Central memory CD8-positive, alpha-beta T cell (primary cell): Measurements from ENCODE around the gene ABHD16B.
"Not testable (repeated sequence)": the region's sequence is repeated elsewhere in the genome, so short reads cannot be mapped to it uniquely, and the experiment has no call there.

Source experiments
- ATAC-seq: fragments of 150-1000 bp; cut with Tn5 transposase; replicated peaks from 2 replicates; pipeline ENCODE4 v1.10.0; 2022; ENCODE audit warnings: mild to moderate bottlenecking, moderate FRiP score, moderate number of reproducible peaks; ENCODE audit not compliant: poor library complexity, severe bottlenecking; ENCODE audit errors: extremely low read depth
- DNase-seq, 2 donors: peaks; one replicate each; pipeline ENCODE4 v3.0.0; 2021; ENCODE audit warnings: low spot score in 2 of 2
- H3K27ac Mint-ChIP-seq: one replicate; pipeline ENCODE4 v1.8.0; 2022; ENCODE audit warnings: low read depth, mild to moderate bottlenecking, moderate library complexity, mixed read lengths
- H3K27me3 Mint-ChIP-seq: one replicate; pipeline ENCODE4 v1.8.0; 2022; ENCODE audit warnings: mixed read lengths
- H3K36me3 Mint-ChIP-seq: one replicate; pipeline ENCODE4 v1.8.0; 2022; ENCODE audit warnings: mild to moderate bottlenecking, moderate library complexity, mixed read lengths; ENCODE audit not compliant: insufficient read depth
- H3K4me1 Mint-ChIP-seq: one replicate; pipeline ENCODE4 v1.8.0; 2022; ENCODE audit warnings: mixed read lengths
- H3K4me3 Mint-ChIP-seq: one replicate; pipeline ENCODE4 v1.8.0; 2022; ENCODE audit warnings: mild to moderate bottlenecking, moderate library complexity, mixed read lengths
- H3K9me3 Mint-ChIP-seq: one replicate; pipeline ENCODE4 v1.8.0; 2022; ENCODE audit warnings: mixed read lengths

Gene ABHD16B

GRCh38 chr20:63840405-63840828 lies 20.9 kb upstream of the ABHD16B start:
- Mint-ChIP-seq H3K4me3 (no peak overlapping the region), H3K27ac (no peak overlapping the region), H3K36me3 (no peaks in the 10 kb centered on the region), H3K9me3 (no peaks in the 10 kb centered on the region), H3K4me1 (no peaks in the 10 kb centered on the region), H3K27me3 (peaks cover 36% of the 10 kb centered on the region)
- ATAC-seq (no peak), DNase-seq (no peak)

DNA sequence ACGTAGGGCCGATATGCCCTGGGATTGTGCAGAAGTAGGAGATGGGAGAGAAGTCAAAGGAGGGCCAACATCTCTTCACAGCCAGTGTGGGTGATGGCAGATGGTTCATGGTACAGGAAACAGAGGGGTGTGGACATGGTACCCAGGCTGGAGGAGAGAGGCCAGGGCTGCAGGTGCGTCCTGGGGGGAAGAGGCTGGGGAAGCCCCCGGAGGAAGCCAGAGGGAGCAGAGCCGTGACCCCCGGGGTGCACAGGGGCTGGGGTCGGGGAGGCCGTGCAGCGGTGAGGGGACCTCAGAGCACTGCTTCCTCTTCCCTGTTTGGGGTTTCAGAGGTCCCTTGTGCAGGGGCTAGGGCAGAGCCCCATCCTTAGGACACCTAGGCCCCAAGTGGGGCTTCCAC lies 19.0 kb upstream of the ABHD16B start:
- Mint-ChIP-seq H3K9me3 (no peaks in the 10 kb centered on the region), H3K4me3 (no peak overlapping the region), H3K36me3 (no peaks in the 10 kb centered on the region), H3K27me3 (peaks cover 36% of the 10 kb centered on the region), H3K27ac (peak overlapping the region; percentile 29), H3K4me1 (no peaks in the 10 kb centered on the region)
- DNase-seq (no peak), ATAC-seq (no peak)

GRCh38 chr20:63843222-63843621 lies 18.1 kb upstream of the ABHD16B start:
- no peak overlapping the region for H3K27ac Mint-ChIP-seq
- H3K4me3 Mint-ChIP-seq, result no peak overlapping the region
- peaks cover 36% of the 10 kb centered on the region for H3K27me3 Mint-ChIP-seq

GRCh38 chr20:63843778-63844177 lies 17.5 kb upstream of the ABHD16B start:
- Mint-ChIP-seq H3K4me1 (no peaks in the 10 kb centered on the region), H3K27me3 (peaks cover 36% of the 10 kb centered on the region), H3K4me3 (no peak overlapping the region), H3K27ac (no peak overlapping the region), H3K36me3 (no peaks in the 10 kb centered on the region), H3K9me3 (no peaks in the 10 kb centered on the region)
- ATAC-seq (no peak), DNase-seq (no peak)

More at GRCh38 chr20:63843222-63843621, 18.1 kb upstream of the ABHD16B start:
- Mint-ChIP-seq H3K36me3 (no peaks in the 10 kb centered on the region), H3K4me1 (no peaks in the 10 kb centered on the region), H3K9me3 (no peaks in the 10 kb centered on the region)
- DNase-seq (no peak), ATAC-seq (no peak)

GRCh38 chr20:63844511-63844991 lies 16.7 kb upstream of the ABHD16B start:
- Mint-ChIP-seq H3K27ac (no peak overlapping the region), H3K4me1 (no peaks in the 10 kb centered on the region), H3K9me3 (no peaks in the 10 kb centered on the region), H3K27me3 (peaks cover 36% of the 10 kb centered on the region), H3K36me3 (peaks cover 2% of the 10 kb centered on the region), H3K4me3 (no peak overlapping the region)
- ATAC-seq (no peak), DNase-seq (no peak)

DNA sequence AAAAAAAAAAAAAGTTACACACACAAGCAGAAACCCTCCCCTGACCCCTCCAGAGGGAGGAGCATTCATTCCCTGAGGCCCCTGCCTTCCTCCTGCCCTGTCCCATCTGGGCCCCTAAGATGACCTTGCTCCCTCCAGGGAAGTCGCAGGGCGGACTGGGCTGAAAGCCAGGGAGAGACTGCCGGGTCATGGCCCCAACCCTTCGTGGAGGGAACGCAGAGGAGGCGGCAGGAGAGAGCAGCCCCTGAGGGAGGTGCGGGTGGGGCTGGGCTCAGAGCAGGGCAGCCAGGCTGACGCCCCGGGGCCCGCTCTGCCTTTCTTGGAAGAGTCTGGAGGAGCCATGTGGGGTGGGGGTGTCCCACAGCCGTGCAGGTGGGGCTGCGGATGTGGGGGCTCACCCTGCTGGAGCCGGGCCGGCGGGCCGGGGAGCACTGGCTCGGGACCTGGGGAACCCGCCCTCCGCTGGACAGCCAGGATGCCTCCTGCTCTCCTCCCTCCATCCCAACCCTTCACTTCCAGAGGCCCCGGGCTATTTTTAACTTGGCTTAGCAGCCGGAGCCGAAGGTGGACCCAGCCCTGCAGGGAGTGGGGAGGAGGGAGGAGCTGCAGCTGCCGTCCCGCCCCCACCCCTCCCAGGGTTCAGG lies 15.0 kb upstream of the ABHD16B start:
- ATAC-seq (no peak), DNase-seq (no peak)
- Mint-ChIP-seq H3K4me3 (no peak overlapping the region), H3K36me3 (peaks cover 2% of the 10 kb centered on the region), H3K27me3 (peaks cover 38% of the 10 kb centered on the region), H3K4me1 (peaks cover 9% of the 10 kb centered on the region), H3K27ac (no peak overlapping the region), H3K9me3 (no peaks in the 10 kb centered on the region)

- Mint-ChIP-seq H3K9me3 (no peaks in the 10 kb centered on the region), H3K4me1 (peaks cover 9% of the 10 kb centered on the region), H3K4me3 (no peak overlapping the region), H3K36me3 (peaks cover 2% of the 10 kb centered on the region), H3K27ac (no peak overlapping the region), H3K27me3 (peaks cover 41% of the 10 kb centered on the region)
- DNase-seq (no peak), ATAC-seq (no peak)
Observed at GRCh38 chr20:63846888-63847236, 14.4 kb upstream of the ABHD16B start.

DNA sequence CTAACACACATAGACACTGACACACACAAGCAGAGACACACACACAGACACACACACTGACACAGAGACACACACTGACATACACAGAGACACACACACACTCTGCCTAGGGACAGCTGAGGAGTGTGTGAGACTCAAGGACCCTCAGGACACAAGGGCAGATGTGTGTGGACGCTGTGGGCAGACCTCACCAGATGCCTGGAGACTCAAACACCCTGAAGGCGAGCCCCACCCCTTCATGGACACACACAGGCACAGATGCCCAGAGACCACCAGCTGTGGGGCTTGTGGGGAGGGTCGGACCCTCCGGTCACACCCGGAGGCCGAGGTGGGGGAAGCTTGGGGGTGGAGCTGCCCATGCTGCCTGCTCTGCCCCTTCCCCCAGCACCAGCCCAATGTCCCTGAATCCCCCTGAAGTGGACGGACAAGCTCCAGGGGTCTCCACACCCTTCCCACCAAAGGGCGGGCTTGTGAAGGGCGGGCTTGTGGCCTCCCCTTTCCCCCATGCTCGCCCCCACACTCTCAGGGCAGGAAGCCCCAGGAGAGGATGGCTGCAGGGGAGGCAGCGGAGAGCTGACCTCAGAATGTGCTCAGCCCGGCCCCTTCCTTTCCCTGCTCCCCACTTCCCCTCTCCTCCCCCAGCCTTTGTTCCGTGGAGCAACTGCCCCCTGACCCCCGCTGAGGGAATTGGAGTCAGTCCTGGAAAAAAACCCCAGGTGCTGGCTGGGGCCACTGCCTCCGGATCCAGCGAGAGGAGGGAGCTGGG lies 13.9 kb upstream of the ABHD16B start:
- Mint-ChIP-seq H3K27ac (no peak overlapping the region), H3K4me3 (no peak overlapping the region), H3K27me3 (peaks cover 41% of the 10 kb centered on the region), H3K4me1 (peaks cover 9% of the 10 kb centered on the region), H3K36me3 (peaks cover 2% of the 10 kb centered on the region), H3K9me3 (no peaks in the 10 kb centered on the region)
- DNase-seq (no peak), ATAC-seq (no peak)

- DNase-seq (no peak), ATAC-seq (no peak)
- Mint-ChIP-seq H3K9me3 (no peaks in the 10 kb centered on the region), H3K36me3 (peaks cover 2% of the 10 kb centered on the region), H3K4me3 (no peak overlapping the region), H3K4me1 (peaks cover 9% of the 10 kb centered on the region), H3K27me3 (peaks cover 38% of the 10 kb centered on the region), H3K27ac (no peak overlapping the region)
Observed at GRCh38 chr20:63848003-63848911, 13.0 kb upstream of the ABHD16B start.

- Mint-ChIP-seq H3K36me3 (peaks cover 2% of the 10 kb centered on the region), H3K27me3 (peaks cover 26% of the 10 kb centered on the region), H3K4me1 (peaks cover 9% of the 10 kb centered on the region), H3K4me3 (no peak overlapping the region), H3K9me3 (no peaks in the 10 kb centered on the region), H3K27ac (no peak overlapping the region)
- ATAC-seq (peak; percentile 55), DNase-seq (no peak)
Observed at GRCh38 chr20:63850689-63851547, 10.4 kb upstream of the ABHD16B start.

GRCh38 chr20:63851548-63851943 lies 9.8 kb upstream of the ABHD16B start:
- peaks cover 26% of the 10 kb centered on the region for H3K27me3 Mint-ChIP-seq
- H3K9me3 Mint-ChIP-seq, H3K36me3 Mint-ChIP-seq, H3K27ac Mint-ChIP-seq, DNase-seq, H3K4me1 Mint-ChIP-seq, ATAC-seq, H3K4me3 Mint-ChIP-seq: not testable (repeated sequence)

GRCh38 chr20:63853733-63854068 lies 7.6 kb upstream of the ABHD16B start:
- peaks cover 26% of the 10 kb centered on the region for H3K27me3 Mint-ChIP-seq
- not testable (repeated sequence) for H3K9me3 Mint-ChIP-seq, H3K4me3 Mint-ChIP-seq, H3K27ac Mint-ChIP-seq, DNase-seq, H3K36me3 Mint-ChIP-seq, ATAC-seq
- peaks cover 17% of the 10 kb centered on the region for H3K4me1 Mint-ChIP-seq
